ENCODE data around the gene SBNO2. TPM values are rescaled to one million over a fixed set of nuclear protein-coding genes. Genes with fewer than 3 reads are reported as not detected.
"Not testable (repeated sequence)": the region's sequence is repeated elsewhere in the genome, so short reads cannot be mapped to it uniquely, and the experiment has no call there.

Gene SBNO2
- polyA plus RNA-seq, 1 experiment = 9.9 TPM

DNA sequence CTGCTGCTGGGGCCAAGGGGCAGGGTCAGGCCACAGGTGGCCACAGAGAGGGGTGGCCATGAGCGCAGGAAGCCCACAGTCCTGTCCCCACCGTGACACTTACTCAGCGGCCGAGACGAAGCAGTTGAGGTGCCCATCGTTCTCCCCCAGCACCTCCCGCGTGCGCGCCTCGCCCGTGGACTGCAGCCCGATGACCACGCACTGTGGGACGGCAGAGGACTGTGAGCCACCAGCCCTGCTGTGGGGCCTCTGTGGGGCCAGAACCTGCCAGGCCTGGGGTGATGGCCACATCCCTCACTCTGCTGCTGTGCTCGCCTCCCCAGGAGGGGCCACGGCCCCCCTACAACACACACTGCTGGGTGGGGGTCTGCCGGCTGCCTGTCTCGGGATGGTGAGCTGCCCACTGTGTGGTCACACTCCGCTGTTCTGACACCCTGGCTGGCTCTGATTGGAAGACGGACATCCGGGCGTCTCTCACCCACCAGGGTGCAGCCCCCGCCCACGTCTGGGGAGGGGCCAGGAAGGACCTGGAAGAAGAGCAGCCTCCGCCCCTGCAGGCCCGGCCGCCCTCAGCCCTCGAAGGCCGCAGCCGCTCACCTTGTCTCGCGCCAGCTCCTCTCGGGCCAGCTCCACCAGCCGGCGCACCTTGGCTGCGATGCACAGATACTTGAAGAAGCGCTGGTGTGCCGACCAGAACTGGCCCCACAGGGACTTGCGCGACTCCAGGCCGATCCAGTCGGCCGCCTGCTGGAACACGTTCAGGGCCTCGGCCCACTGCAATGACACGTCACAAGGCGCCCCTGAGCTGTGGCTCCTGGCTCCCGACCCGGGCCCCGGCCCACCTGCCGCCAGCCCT, 57.1 kb downstream of the SBNO2 start:
- ChIA-PET CTCF (interaction anchor here (1.4 kb wide), 1 partner anchor 78 kb away, joined by 6 read pairs; no protein-coding TSS in a partner anchor), POLR2A (no interaction called here)
- Histone ChIP-seq H3K4me3 (ENCODE audit: low read depth, low read length) (no peak overlapping the region), H3K27me3 (ENCODE audit: control insufficient read depth, insufficient read depth, low read length) (no peaks in the 10 kb centered on the region), H3K27ac (ENCODE audit: low read depth, low read length) (no peak overlapping the region), H3K9me3 (ENCODE audit: control insufficient read depth, insufficient read depth, low read length) (peaks cover 3% of the 10 kb centered on the region; the same call in 1 of the 2 replicates)
- TF ChIP-seq, protein P1, sequence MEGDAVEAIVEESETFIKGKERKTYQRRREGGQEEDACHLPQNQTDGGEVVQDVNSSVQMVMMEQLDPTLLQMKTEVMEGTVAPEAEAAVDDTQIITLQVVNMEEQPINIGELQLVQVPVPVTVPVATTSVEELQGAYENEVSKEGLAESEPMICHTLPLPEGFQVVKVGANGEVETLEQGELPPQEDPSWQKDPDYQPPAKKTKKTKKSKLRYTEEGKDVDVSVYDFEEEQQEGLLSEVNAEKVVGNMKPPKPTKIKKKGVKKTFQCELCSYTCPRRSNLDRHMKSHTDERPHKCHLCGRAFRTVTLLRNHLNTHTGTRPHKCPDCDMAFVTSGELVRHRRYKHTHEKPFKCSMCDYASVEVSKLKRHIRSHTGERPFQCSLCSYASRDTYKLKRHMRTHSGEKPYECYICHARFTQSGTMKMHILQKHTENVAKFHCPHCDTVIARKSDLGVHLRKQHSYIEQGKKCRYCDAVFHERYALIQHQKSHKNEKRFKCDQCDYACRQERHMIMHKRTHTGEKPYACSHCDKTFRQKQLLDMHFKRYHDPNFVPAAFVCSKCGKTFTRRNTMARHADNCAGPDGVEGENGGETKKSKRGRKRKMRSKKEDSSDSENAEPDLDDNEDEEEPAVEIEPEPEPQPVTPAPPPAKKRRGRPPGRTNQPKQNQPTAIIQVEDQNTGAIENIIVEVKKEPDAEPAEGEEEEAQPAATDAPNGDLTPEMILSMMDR (IDR thresholded peaks at IDR 0.05; ENCODE audit: low read depth, low read length) = no peak
- no peak for DNase-seq (ENCODE audit: low read depth, low spot score)

DNA sequence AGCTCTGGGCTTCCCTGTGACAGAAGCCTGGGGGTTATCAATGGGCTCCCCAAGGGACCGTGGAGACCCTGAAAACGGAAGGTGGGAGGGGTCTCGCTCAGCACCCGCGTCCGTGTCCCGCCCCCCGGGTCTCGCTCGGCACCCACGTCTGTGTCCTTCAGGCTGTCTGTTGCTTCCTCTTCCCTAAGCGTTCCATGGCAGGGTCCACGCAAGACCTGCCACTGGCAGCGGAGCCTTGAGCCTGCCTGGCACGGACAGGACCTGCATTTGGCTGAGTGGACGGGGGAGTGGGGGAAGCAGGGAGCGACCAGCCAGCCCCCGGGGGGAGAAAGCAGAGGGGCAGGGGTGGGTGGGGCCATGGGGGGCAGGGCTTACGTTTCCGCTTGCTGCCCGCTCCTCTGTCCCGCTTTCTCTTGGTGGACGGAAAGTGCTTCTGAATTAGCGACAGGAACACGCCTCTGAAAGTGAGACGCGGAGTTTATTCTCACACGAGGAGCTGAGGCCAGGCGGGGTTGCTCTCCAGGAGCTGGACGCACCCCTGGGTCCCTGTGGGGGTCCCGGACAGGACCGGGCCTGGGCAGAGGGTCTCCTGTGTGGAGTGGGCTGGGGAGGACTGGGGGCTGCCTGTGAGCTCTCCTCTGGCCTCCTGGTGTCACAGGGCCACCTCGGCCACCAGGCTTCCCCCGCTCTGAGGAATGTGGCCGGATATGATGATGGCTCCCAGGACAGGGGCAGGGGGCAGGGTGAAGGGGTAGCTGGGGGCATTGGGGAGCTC, 58.2 kb downstream of the SBNO2 start:
- ChIA-PET CTCF (no interaction called here), POLR2A (no interaction called here)
- H3K27ac ChIP-seq (ENCODE audit: low read depth, low read length) = no peak overlapping the region
- TF ChIP-seq, protein P1 (IDR thresholded peaks at IDR 0.05; ENCODE audit: low read depth, low read length) = no peak
- H3K9me3 ChIP-seq (ENCODE audit: control insufficient read depth, insufficient read depth, low read length) = peaks cover 3% of the 10 kb centered on the region; the same call in 1 of the 2 replicates
- no peaks in the 10 kb centered on the region for H3K27me3 ChIP-seq (ENCODE audit: control insufficient read depth, insufficient read depth, low read length)
- H3K4me3 ChIP-seq (ENCODE audit: low read depth, low read length) = no peak overlapping the region
- DNase-seq (ENCODE audit: low read depth, low spot score) = no peak

DNA sequence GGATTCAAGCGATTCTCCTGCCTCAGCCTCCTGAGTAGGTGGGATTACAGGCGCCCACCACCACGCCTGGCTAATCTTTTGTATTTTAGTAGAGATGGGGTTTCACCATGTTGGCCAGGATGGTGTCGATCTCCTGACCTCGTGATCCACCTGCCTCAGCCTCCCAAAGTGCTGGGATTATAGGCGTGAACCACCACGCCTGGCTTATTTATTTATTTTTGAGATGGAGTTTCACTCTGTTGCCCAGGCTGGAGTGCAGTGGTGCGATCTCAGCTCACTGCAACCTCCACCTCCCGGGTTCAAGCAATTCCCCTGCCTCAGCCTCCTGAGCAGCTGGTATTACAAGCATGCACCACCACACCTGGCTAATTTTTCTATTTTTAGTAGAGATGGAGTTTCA, 59.3 kb downstream of the SBNO2 start:
- CTCF ChIA-PET; H3K27me3 ChIP-seq (ENCODE audit: control insufficient read depth, insufficient read depth, low read length); H3K9me3 ChIP-seq (ENCODE audit: control insufficient read depth, insufficient read depth, low read length); DNase-seq (ENCODE audit: low read depth, low spot score); H3K4me3 ChIP-seq (ENCODE audit: low read depth, low read length); POLR2A ChIA-PET; H3K27ac ChIP-seq (ENCODE audit: low read depth, low read length): not testable (repeated sequence)

DNA sequence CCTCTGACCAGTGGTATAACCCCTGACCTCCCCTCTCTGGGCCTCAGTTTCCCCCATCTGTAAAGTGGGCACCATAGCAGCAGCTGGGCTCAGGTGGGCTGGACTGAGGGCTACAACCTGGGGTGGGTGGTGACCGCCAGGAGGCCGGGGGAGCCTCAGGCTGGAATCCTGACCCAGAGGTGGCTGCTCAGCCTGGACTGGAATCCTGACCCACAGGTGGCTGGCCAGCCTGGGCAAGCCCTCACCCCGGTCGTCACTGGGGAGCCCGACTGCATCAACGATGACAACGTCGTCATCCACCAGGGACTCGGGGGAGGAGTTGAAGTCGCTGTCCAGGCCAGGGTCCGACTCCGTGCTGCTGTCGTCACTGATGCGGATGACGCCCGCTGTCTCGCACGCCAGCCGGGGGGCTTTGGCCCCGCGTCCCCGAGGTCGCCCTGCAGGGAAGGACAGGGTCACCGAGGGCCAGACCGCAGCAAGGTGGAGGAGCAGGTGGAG, 60.0 kb downstream of the SBNO2 start:
- peak overlapping the region; percentile 88 for H3K27ac ChIP-seq (ENCODE audit: low read depth, low read length)
- no peaks in the 10 kb centered on the region for H3K27me3 ChIP-seq (ENCODE audit: control insufficient read depth, insufficient read depth, low read length)
- no peak for DNase-seq (ENCODE audit: low read depth, low spot score)
- ChIA-PET CTCF (interaction anchor here (0.6 to 3.6 kb wide), 27 partner anchors 10 to 329 kb away, joined by 3 to 52 read pairs (median 5); partner anchors contain the start of genes ATP5F1D and GPX4), POLR2A (interaction anchor here (0.7 to 1.5 kb wide), 9 partner anchors 10 to 155 kb away, joined by 3 to 22 read pairs (median 4); partner anchors contain the start of genes ABCA7, CIRBP and GPX4)
- TF ChIP-seq, protein P1 (IDR thresholded peaks at IDR 0.05; ENCODE audit: low read depth, low read length) = no peak
- H3K9me3 ChIP-seq (ENCODE audit: control insufficient read depth, insufficient read depth, low read length) = peaks cover 17% of the 10 kb centered on the region; the same call in 1 of the 2 replicates
- H3K4me3 ChIP-seq (ENCODE audit: low read depth, low read length) = no peak overlapping the region
